ENCODE measurements around the gene RNF157.

RNF157 gene

DNA sequence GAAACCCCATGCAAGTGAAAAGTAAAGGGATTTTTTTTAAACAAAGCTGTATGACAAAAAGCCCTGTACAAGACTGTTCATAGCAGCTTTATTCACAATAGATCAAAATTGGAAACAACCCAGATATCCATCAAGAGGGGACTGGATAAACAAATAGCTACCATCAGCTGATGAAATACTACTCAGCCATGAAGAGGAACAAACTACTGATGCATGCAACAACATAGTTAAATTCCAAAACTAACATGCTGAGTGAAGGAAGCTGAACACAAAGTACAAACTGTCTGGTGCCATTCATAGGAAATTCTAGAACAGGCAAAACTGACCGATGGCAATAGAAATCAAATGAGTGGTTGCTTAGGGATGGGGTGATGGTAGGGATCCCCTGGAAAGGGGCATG, 114.4 kb downstream of the RNF157 start:
- H3K27ac Mint-ChIP-seq: peak overlapping the region; percentile 41
- no peak overlapping the region for H3K4me3 Mint-ChIP-seq
- no peaks in the 10 kb centered on the region for H3K9me3 Mint-ChIP-seq
- peaks cover 28% of the 10 kb centered on the region for H3K4me1 Mint-ChIP-seq
- no peaks in the 10 kb centered on the region for H3K27me3 Mint-ChIP-seq
- H3K36me3 Mint-ChIP-seq: no peaks in the 10 kb centered on the region

GRCh38 chr17:76125391-76125675, 115.0 kb downstream of the RNF157 start:
- H3K27ac Mint-ChIP-seq: no peak overlapping the region

DNA sequence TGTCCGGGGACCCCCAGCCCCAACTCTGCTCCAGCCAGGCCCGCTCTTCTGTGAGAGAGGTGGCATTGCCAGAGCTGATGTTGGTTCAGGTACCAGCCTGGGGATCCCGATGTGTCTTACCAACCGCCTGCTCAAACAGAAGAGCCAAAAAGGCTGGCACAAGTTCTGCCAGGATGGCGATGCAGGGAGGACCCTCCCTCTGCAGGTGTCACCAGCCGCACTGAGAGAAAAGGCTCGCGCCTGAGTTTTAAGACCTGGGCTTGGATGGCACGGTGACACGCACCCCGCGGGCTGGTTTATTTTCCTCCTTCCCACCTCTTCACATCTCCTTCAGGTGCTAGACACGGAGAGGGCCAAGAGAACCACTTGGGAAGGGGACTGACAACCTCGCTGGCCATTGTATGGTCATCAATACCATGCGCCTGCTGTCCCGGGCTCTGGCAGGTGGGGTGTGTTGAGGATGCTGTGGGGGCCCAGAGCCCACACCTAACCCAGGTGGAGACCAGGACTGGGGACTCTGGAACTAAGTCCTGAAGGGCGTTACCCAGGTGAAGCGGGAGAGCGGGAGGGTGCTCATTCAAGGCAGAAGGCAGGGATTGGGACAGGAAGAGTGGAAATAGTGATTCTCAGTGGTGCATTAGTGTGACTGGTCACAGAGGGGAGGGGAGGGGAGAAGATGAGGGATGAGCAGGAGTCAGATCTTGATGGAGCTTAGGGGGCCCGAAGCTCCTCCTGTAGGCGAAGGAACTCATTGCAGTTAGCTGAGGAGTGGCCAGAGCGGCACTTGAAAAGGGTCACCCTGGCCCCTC, 115.5 kb downstream of the RNF157 start:
- Mint-ChIP-seq H3K27ac (peak overlapping the region; percentile 41), H3K4me1 (peaks cover 28% of the 10 kb centered on the region), H3K36me3 (no peaks in the 10 kb centered on the region), H3K27me3 (no peaks in the 10 kb centered on the region), H3K9me3 (no peaks in the 10 kb centered on the region), H3K4me3 (no peak overlapping the region)

More at GRCh38 chr17:76125391-76125675, 115.0 kb downstream of the RNF157 start:
- Mint-ChIP-seq H3K4me3 (no peak overlapping the region), H3K4me1 (peaks cover 28% of the 10 kb centered on the region), H3K36me3 (no peaks in the 10 kb centered on the region), H3K9me3 (no peaks in the 10 kb centered on the region), H3K27me3 (no peaks in the 10 kb centered on the region)

DNA sequence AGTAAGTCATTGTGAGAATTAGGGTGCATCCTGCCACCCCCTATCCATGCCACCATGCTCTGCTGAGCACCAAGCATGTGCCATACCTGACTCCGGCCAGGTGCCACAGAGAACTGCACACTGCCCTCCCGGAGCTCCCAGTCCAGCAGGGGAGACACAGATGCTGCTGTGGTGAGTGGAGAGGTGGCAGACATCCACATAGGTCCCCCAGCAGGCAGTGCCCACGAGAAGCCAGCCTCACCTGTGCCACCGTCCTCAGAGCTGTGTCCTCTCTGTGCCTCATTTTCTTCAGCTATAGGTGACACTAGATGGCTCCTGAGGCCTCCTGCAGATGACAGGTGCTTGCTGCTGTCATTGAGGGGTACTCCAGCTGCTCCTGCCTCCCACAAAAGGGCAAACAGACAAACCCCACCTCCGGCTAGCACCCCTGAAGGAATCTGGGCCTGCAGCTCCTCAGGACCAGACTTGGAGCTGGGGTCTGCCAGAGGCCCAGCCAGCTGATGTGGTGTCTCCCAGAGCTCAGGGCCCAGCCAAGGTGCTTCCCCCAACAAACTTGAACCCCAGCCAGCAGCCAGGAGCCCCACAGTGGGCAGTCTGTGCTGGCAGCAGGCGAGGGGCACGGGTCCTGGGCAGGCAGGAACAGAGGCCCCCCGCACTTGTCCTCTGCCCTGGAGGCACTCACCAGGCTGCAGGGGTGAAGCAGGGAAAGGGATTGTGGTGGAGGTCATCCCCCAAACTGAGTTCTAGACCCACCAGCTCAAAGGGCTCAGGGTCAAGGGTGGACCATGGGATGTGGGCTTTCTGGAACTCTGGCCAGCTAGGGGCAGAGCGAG, 116.3 kb downstream of the RNF157 start:
- Mint-ChIP-seq H3K27ac (peak overlapping the region; percentile 59), H3K27me3 (no peaks in the 10 kb centered on the region)

DNA sequence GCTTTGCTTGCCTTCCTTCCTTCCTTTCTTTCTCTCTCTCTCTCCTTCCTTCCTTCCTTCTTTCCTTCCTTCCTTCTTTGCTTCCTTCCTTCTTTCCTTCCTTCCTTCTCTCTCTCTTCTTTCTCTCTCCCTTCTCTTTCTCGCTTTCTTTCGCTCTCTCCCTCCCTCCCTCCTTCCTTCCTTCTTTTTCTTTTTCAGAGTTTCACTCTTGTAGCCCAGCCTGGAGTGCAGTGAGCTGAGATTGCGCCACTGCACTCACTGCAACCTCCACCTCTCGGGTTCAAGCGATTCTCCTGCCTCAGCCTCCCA, 117.1 kb downstream of the RNF157 start:
- H3K36me3 Mint-ChIP-seq: no peaks in the 10 kb centered on the region
- H3K4me1 Mint-ChIP-seq: peaks cover 28% of the 10 kb centered on the region
- no peaks in the 10 kb centered on the region for H3K27me3 Mint-ChIP-seq
- peak overlapping the region; percentile 76 for H3K27ac Mint-ChIP-seq
- peak overlapping the region; percentile 60 for H3K4me3 Mint-ChIP-seq
- no peaks in the 10 kb centered on the region for H3K9me3 Mint-ChIP-seq

More for the DNA sequence above, 116.3 kb downstream of the RNF157 start:
- H3K4me1 Mint-ChIP-seq: peaks cover 28% of the 10 kb centered on the region
- no peaks in the 10 kb centered on the region for H3K36me3 Mint-ChIP-seq
- no peak overlapping the region for H3K4me3 Mint-ChIP-seq
- H3K9me3 Mint-ChIP-seq: no peaks in the 10 kb centered on the region

- H3K27ac Mint-ChIP-seq: peak overlapping the region; percentile 76
- H3K36me3 Mint-ChIP-seq: no peaks in the 10 kb centered on the region
- no peaks in the 10 kb centered on the region for H3K27me3 Mint-ChIP-seq
- H3K4me1 Mint-ChIP-seq: peaks cover 28% of the 10 kb centered on the region
- peak overlapping the region; percentile 61 for H3K4me3 Mint-ChIP-seq
- H3K9me3 Mint-ChIP-seq: no peaks in the 10 kb centered on the region
Observed at GRCh38 chr17:76122431-76123190, 117.7 kb downstream of the RNF157 start.

DNA sequence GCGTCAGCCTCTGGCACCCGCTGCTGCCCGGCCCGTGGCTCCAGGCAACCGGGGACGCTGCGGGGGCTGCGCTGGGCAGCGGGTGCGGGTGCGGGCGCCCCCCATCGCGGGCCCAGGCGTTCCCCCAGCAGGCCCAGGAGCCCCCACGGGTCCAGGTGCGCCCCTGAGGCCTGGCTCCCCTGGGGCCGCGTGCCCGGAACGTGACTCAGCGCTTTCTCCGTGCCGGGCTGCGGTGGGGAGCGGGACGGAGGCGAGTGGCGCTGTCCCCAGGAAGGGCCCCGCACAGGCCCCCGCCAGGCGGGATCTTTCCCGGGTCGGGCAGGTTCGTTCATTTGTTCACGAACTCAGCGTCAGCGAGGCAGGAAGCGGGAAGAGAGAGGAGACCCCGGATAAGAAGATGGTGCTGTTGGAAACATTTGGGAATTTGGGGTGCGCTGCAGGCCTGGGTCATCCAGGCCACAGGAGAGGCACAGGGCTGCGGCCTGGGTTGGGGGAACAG, 118.3 kb downstream of the RNF157 start:
- peak overlapping the region; percentile 61 for H3K4me3 Mint-ChIP-seq

GRCh38 chr17:76120658-76121008, 119.7 kb downstream of the RNF157 start:
- Mint-ChIP-seq H3K36me3 (no peaks in the 10 kb centered on the region), H3K27ac (no peak overlapping the region), H3K9me3 (no peaks in the 10 kb centered on the region), H3K4me1 (peaks cover 10% of the 10 kb centered on the region), H3K27me3 (no peaks in the 10 kb centered on the region), H3K4me3 (no peak overlapping the region)

More for the DNA sequence above, 118.3 kb downstream of the RNF157 start:
- Mint-ChIP-seq H3K9me3 (no peaks in the 10 kb centered on the region), H3K4me1 (peaks cover 22% of the 10 kb centered on the region), H3K27ac (peak overlapping the region; percentile 17), H3K36me3 (no peaks in the 10 kb centered on the region), H3K27me3 (no peaks in the 10 kb centered on the region)

GRCh38 chr17:76119409-76120371, 120.6 kb downstream of the RNF157 start:
- no peaks in the 10 kb centered on the region for H3K27me3 Mint-ChIP-seq
- H3K4me1 Mint-ChIP-seq: peaks cover 9% of the 10 kb centered on the region
- no peaks in the 10 kb centered on the region for H3K36me3 Mint-ChIP-seq
- peak overlapping the region; percentile 27 for H3K27ac Mint-ChIP-seq
- H3K9me3 Mint-ChIP-seq: no peaks in the 10 kb centered on the region
- H3K4me3 Mint-ChIP-seq: no peak overlapping the region

DNA sequence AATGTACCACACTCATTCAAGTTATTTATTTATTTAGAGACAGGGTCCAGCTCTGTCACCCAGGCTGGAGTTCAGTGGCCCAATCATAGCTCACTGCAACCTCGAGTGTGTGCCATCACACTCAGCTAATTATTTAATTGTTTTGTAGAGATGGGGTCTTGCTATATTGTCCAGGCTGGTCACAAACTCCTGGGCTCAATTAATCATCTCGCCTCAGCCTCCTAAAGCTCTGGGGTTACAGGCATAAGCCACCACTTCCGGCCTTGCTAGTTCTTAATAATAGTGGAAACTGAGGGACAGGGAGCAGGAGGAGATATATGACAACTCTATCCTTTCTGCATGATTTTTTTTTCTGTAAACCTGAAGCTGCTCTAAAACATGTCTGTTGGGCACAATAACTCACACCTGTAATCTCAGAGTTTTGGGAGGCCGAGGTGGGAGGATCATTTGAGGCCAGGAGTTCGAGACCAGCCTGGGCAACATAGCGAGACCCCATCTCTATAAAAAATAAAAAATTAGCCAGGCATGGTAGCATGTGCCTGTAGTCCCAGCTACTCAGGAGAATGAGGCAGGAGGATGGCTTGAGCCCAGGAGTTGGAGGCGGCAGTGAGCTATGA, 125.0 kb downstream of the RNF157 start:
- Mint-ChIP-seq H3K4me3 (no peak overlapping the region), H3K4me1 (no peaks in the 10 kb centered on the region), H3K27me3 (no peaks in the 10 kb centered on the region), H3K9me3 (no peaks in the 10 kb centered on the region), H3K36me3 (no peaks in the 10 kb centered on the region), H3K27ac (no peak overlapping the region)

DNA sequence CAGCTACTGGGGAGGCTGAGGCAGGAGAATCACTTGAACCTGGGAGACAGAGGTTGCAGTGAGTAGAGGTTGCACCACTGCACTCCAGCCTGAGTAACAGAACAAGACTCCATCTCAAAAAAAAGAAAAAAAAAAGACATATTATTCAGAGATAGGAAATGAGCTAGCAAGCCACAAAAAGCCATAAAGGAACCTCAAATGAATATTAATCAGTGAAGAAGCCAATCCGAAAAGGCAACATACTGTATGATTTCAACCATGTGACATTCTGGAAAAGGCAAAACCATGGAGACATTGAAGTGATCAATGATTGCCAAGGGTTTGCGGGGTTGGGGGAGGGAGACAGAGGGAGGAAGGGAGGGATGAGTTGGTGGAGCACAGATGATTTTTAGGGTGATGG, 128.3 kb downstream of the RNF157 start:
- Mint-ChIP-seq H3K9me3 (no peaks in the 10 kb centered on the region), H3K4me1 (no peaks in the 10 kb centered on the region), H3K27me3 (no peaks in the 10 kb centered on the region), H3K27ac (no peak overlapping the region), H3K4me3 (no peak overlapping the region), H3K36me3 (no peaks in the 10 kb centered on the region)

DNA sequence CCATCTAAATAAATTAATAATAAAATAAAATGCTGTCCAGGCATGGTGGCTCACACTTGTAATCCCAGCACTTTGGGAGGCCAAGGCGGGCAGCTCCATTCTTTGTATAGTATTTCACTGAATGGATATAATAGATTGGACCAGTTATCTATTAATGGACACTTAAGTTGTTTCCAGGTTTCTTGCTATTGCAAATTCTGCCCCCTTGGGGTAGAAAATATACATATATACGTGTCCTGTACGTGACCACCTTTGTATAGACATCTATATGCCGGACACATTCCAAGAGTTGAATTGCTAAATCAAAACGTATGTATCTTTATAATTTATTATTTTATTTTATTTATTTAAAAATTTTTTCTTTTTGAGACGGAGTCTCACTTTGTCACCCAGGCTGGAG, 132.8 kb downstream of the RNF157 start:
- no peaks in the 10 kb centered on the region for H3K9me3 Mint-ChIP-seq
- no peak overlapping the region for H3K4me3 Mint-ChIP-seq
- H3K27ac Mint-ChIP-seq: no peak overlapping the region
- no peaks in the 10 kb centered on the region for H3K36me3 Mint-ChIP-seq
- H3K4me1 Mint-ChIP-seq: peaks cover 16% of the 10 kb centered on the region
- no peaks in the 10 kb centered on the region for H3K27me3 Mint-ChIP-seq

GRCh38 chr17:76106703-76107102, 133.6 kb downstream of the RNF157 start:
- no peak overlapping the region for H3K27ac Mint-ChIP-seq
- H3K4me3 Mint-ChIP-seq: no peak overlapping the region
- H3K4me1 Mint-ChIP-seq: peaks cover 22% of the 10 kb centered on the region

GRCh38 chr17:76104896-76105231, 135.4 kb downstream of the RNF157 start:
- peak overlapping the region; percentile 91 for H3K4me3 Mint-ChIP-seq
- no peaks in the 10 kb centered on the region for H3K9me3 Mint-ChIP-seq
- H3K27ac Mint-ChIP-seq: peak overlapping the region; percentile 59
- H3K27me3 Mint-ChIP-seq: no peaks in the 10 kb centered on the region
- peaks cover 3% of the 10 kb centered on the region for H3K36me3 Mint-ChIP-seq
- peaks cover 33% of the 10 kb centered on the region for H3K4me1 Mint-ChIP-seq

More at GRCh38 chr17:76106703-76107102, 133.6 kb downstream of the RNF157 start:
- Mint-ChIP-seq H3K9me3 (no peaks in the 10 kb centered on the region), H3K27me3 (no peaks in the 10 kb centered on the region), H3K36me3 (no peaks in the 10 kb centered on the region)
